Fibroblast of lung (primary cell): ENCODE data around the gene LPXN. TPM values are rescaled to one million over a fixed set of nuclear protein-coding genes. Genes with fewer than 3 reads are reported as not detected.

Experiments
- DNase-seq, 2 donors: peaks; one replicate each; pipeline versions ENCODE4 v3.0.0 to v3.0.0-alpha.2; 2010; ENCODE audit warnings: low read depth in 2 of 2
- H2AFZ ChIP-seq: 2 replicates; pipeline ENCODE4 v1.5.1; 2012; ENCODE audit warnings: low read length, control low read depth, inconsistent platforms
- H3K27ac ChIP-seq: 2 replicates; pipeline ENCODE4 v1.5.1; 2011; ENCODE audit warnings: low read length, control low read depth; ENCODE audit not compliant: insufficient read depth
- H3K27me3 ChIP-seq: 2 replicates; pipeline ENCODE4 v1.5.1; 2011; ENCODE audit warnings: mild to moderate bottlenecking, low read length; ENCODE audit not compliant: control insufficient read depth, insufficient read depth
- H3K36me3 ChIP-seq: 2 replicates; pipeline ENCODE4 v1.5.1; 2011; ENCODE audit warnings: low read length; ENCODE audit not compliant: control insufficient read depth, insufficient read depth
- H3K4me1 ChIP-seq: 2 replicates; pipeline ENCODE4 v1.5.1; 2011; ENCODE audit warnings: low read length; ENCODE audit not compliant: control insufficient read depth, insufficient read depth; ENCODE audit errors: extremely low read depth
- H3K4me2 ChIP-seq: 2 replicates; pipeline ENCODE4 v1.5.1; 2011; ENCODE audit warnings: low read length, control low read depth; ENCODE audit not compliant: insufficient read depth; ENCODE audit errors: extremely low read depth
- H3K4me3 ChIP-seq, 4 experiments: fragments of 200-600 bp in 1 of 4; sonication (generic) in 1 of 4; replicated peaks in 1 of 4; 2 replicates each; pipeline ENCODE4 v1.5.1; 2011 to 2016; ENCODE audit warnings: low read length in 4 of 4, low read depth in 3 of 4, mild to moderate bottlenecking in 3 of 4, control low read depth in 2 of 4, inconsistent platforms in 1 of 4, mixed read lengths in 1 of 4; ENCODE audit not compliant: insufficient read depth in 1 of 4; ENCODE audit errors: control extremely low read depth in 1 of 4
- H3K79me2 ChIP-seq: 2 replicates; pipeline ENCODE4 v1.5.1; 2012; ENCODE audit warnings: mild to moderate bottlenecking, low read length, inconsistent platforms; ENCODE audit not compliant: control insufficient read depth, insufficient read depth
- H3K9ac ChIP-seq: 2 replicates; pipeline ENCODE4 v1.5.1; 2011; ENCODE audit warnings: mild to moderate bottlenecking, low read length, control low read depth; ENCODE audit not compliant: insufficient read depth
- H3K9me3 ChIP-seq: 2 replicates; pipeline ENCODE4 v1.5.1; 2012; ENCODE audit warnings: low read depth, low read length; ENCODE audit not compliant: control insufficient read depth, insufficient read depth
- H4K20me1 ChIP-seq: 2 replicates; pipeline ENCODE4 v1.5.1; 2011; ENCODE audit warnings: low read length; ENCODE audit not compliant: control insufficient read depth, insufficient read depth; ENCODE audit errors: extremely low read depth
- CTCF ChIP-seq, 2 donors: IDR thresholded peaks in 1 of 2; conservative IDR thresholded peaks in 1 of 2; 1 replicate in 1 of 2; 2 replicates in 1 of 2; pipeline ENCODE4 v1.5.1; 2011 to 2012; ENCODE audit warnings: low read length in 2 of 2, control low read depth in 1 of 2, inconsistent platforms in 1 of 2, low read depth in 1 of 2, mild to moderate bottlenecking in 1 of 2
- EZH2 ChIP-seq: IDR thresholded peaks from 2 replicates; pipeline ENCODE4 v1.5.1; 2012; ENCODE audit warnings: low read length, control low read depth, mild to moderate bottlenecking; ENCODE audit errors: missing control alignments
- polyA plus RNA-seq, 2 donors: library from polyadenylated mRNA; depleted of rRNA in 1 of 2; stranded (reverse) in 1 of 2; unstranded in 1 of 2; fragments of >200 nt; gene quantifications; 2 replicates each; pipeline ENCODE4 v1.2.1, GENCODE V29; 2011 to 2012; ENCODE audit warnings: missing spikeins in 1 of 2
- total RNA-seq: library from RNA; depleted of rRNA; stranded (reverse); fragments of >200 nt; gene quantifications from 2 replicates; pipeline ENCODE4 v1.2.1, GENCODE V29; 2014

The LPXN gene
- total and polyA plus RNA-seq, 2 donors (not counting 1 experiment from before 2014, with no cell fraction given), result 8.6 to 9.2 TPM

- Histone ChIP-seq H3K36me3 (no peaks in the 10 kb centered on the region), H3K79me2 (peaks cover 79% of the 10 kb centered on the region), H2AFZ (no peak overlapping the region), H3K4me3 (peak overlapping the region in 1 of 4 experiments; percentile 11), H3K9ac (no peak overlapping the region), H3K27me3 (no peaks in the 10 kb centered on the region), H3K4me1 (no peaks in the 10 kb centered on the region), H3K9me3 (no peaks in the 10 kb centered on the region), H3K27ac (no peak overlapping the region), H3K4me2 (peak overlapping the region; percentile 61), H4K20me1 (no peaks in the 10 kb centered on the region)
- DNase-seq, result no peak
- TF ChIP-seq EZH2 (no peak), CTCF (conservative IDR thresholded peaks at IDR 0.05 in 1 of 2, IDR thresholded peaks at IDR 0.05 in 1 of 2; ENCODE audit: low read depth in 1 of 2, low read length in 2 of 2) (no peak)
Observed at GRCh38 chr11:58582437-58582836, 6.8 kb upstream of the LPXN start.

GRCh38 chr11:58580311-58580710, 4.7 kb upstream of the LPXN start:
- Histone ChIP-seq H3K4me3 (peak overlapping the region; percentile 79 to 90 (median 88)), H3K4me2 (peak overlapping the region; percentile 93), H3K9me3 (no peaks in the 10 kb centered on the region), H3K27me3 (no peaks in the 10 kb centered on the region), H3K36me3 (no peaks in the 10 kb centered on the region), H3K79me2 (peaks cover 61% of the 10 kb centered on the region), H3K9ac (peak overlapping the region; percentile 97), H3K4me1 (peaks cover 13% of the 10 kb centered on the region), H4K20me1 (no peaks in the 10 kb centered on the region), H2AFZ (no peak overlapping the region), H3K27ac (peak overlapping the region; percentile 95)
- no peak for TF ChIP-seq CTCF (conservative IDR thresholded peaks at IDR 0.05 in 1 of 2, IDR thresholded peaks at IDR 0.05 in 1 of 2; ENCODE audit: low read depth in 1 of 2, low read length in 2 of 2)
- no peak for TF ChIP-seq EZH2
- DNase-seq, result no peak

GRCh38 chr11:58579192-58580129, 3.8 kb upstream of the LPXN start:
- Histone ChIP-seq H3K4me1 (peaks cover 19% of the 10 kb centered on the region), H3K4me2 (peak overlapping the region; percentile 93), H3K79me2 (peaks cover 53% of the 10 kb centered on the region), H2AFZ (peak overlapping the region; percentile 70), H3K9me3 (no peaks in the 10 kb centered on the region), H4K20me1 (no peaks in the 10 kb centered on the region), H3K9ac (peak overlapping the region; percentile 97), H3K4me3 (peak overlapping the region; percentile 79 to 90 (median 88)), H3K36me3 (no peaks in the 10 kb centered on the region), H3K27ac (peak overlapping the region; percentile 95), H3K27me3 (no peaks in the 10 kb centered on the region)
- no peak for TF ChIP-seq EZH2
- TF ChIP-seq CTCF (conservative IDR thresholded peaks at IDR 0.05 in 1 of 2, IDR thresholded peaks at IDR 0.05 in 1 of 2; ENCODE audit: low read depth in 1 of 2, low read length in 2 of 2), result peak; percentile 60 to 74
- DNase-seq, result peak; percentile 89 to 92
